RCC 7860 (cell line): ENCODE results near the gene TIAM2.
A peak's percentile ranks its signal among the peaks of the same experiment; 100 is the strongest.
"Not testable (repeated sequence)": the region's sequence is repeated elsewhere in the genome, so short reads cannot be mapped to it uniquely, and the experiment has no call there.

Experiments used
- DNase-seq: peaks from one replicate; pipeline ENCODE4 v3.0.0-alpha.2; 2015; ENCODE audit warnings: low spot score
- FAIRE-seq: peaks from 2 replicates; lab custom pipeline; 2012; peaks lifted over from hg19 to GRCh38; lab: Jason Lieb, UNC

The TIAM2 gene

GRCh38 chr6:155221086-155221485 lies 226.0 kb downstream of the TIAM2 start:
- no peak for DNase-seq
- no peak for FAIRE-seq

- no peak for DNase-seq
- no peak for FAIRE-seq
These were observed 227.4 kb downstream of the TIAM2 start for GRCh38 chr6:155222506-155222905.

- FAIRE-seq (peak; percentile 85), DNase-seq (peak; percentile 82)
These were observed 228.7 kb downstream of the TIAM2 start for GRCh38 chr6:155223646-155224451.

- FAIRE-seq, result no peak
- DNase-seq, result no peak
These were observed 229.5 kb downstream of the TIAM2 start for GRCh38 chr6:155224618-155225017.

GRCh38 chr6:155227046-155227445 lies 231.9 kb downstream of the TIAM2 start:
- FAIRE-seq (no peak), DNase-seq (no peak)

- FAIRE-seq, result no peak
- DNase-seq, result no peak
These were observed 233.5 kb downstream of the TIAM2 start for GRCh38 chr6:155228546-155229166.

GRCh38 chr6:155230975-155231374 lies 235.9 kb downstream of the TIAM2 start:
- not testable (repeated sequence) for DNase-seq, FAIRE-seq

- FAIRE-seq (no peak), DNase-seq (no peak)
These were observed 237.7 kb downstream of the TIAM2 start for GRCh38 chr6:155232848-155233247.

GRCh38 chr6:155234167-155234566 lies 239.1 kb downstream of the TIAM2 start:
- FAIRE-seq (no peak), DNase-seq (no peak)

GRCh38 chr6:155234687-155235086 lies 239.6 kb downstream of the TIAM2 start:
- DNase-seq (no peak), FAIRE-seq (no peak)

- no peak for DNase-seq
- FAIRE-seq, result no peak
These were observed 240.0 kb downstream of the TIAM2 start for GRCh38 chr6:155235087-155235486.

- FAIRE-seq (no peak), DNase-seq (no peak)
These were observed 242.5 kb downstream of the TIAM2 start for GRCh38 chr6:155237613-155238012.

GRCh38 chr6:155240905-155241600 lies 245.9 kb downstream of the TIAM2 start:
- DNase-seq (no peak), FAIRE-seq (no peak)

- FAIRE-seq, result no peak
- no peak for DNase-seq
These were observed 246.9 kb downstream of the TIAM2 start for GRCh38 chr6:155241966-155242365.

- DNase-seq, result no peak
- no peak for FAIRE-seq
These were observed 249.3 kb downstream of the TIAM2 start for GRCh38 chr6:155244434-155244833.

- FAIRE-seq (no peak), DNase-seq (no peak)
These were observed 250.1 kb downstream of the TIAM2 start for GRCh38 chr6:155245193-155245592.

GRCh38 chr6:155245831-155246230 lies 250.7 kb downstream of the TIAM2 start:
- DNase-seq (no peak), FAIRE-seq (no peak)

GRCh38 chr6:155246825-155247224 lies 251.7 kb downstream of the TIAM2 start:
- DNase-seq, result no peak
- FAIRE-seq, result no peak

- DNase-seq (peak; percentile 37), FAIRE-seq (no peak)
These were observed 252.5 kb downstream of the TIAM2 start for GRCh38 chr6:155247618-155248007.

- no peak for FAIRE-seq
- no peak for DNase-seq
These were observed 253.2 kb downstream of the TIAM2 start for GRCh38 chr6:155248008-155249001.
